SK-N-SH (cell line): ENCODE results near the gene ALOX5AP.

Experiments used
- EZH2phosphoT487 ChIP-seq: fragments of 200-600 bp; sonication (generic); IDR thresholded peaks from 2 replicates; pipeline ENCODE4 v1.6.1; 2017; ENCODE audit warnings: low read depth, mixed run types, mild to moderate bottlenecking, antibody characterized with exemption, moderate library complexity, borderline replicate concordance
- FOXM1 ChIP-seq: IDR thresholded peaks from 2 replicates; pipeline ENCODE4 v1.4.0; 2012; ENCODE audit warnings: low read depth, mild to moderate bottlenecking
- TAF1 ChIP-seq: IDR thresholded peaks from 2 replicates; pipeline ENCODE4 v1.6.1; 2012; ENCODE audit warnings: low read depth, mild to moderate bottlenecking, low read length, moderate library complexity, borderline replicate concordance
- TF ChIP-seq, protein P1 (sequence below): fragments of 200-600 bp; sonication (generic); IDR thresholded peaks from 2 replicates; pipeline ENCODE4 v1.6.1; 2017; ENCODE audit warnings: antibody characterized with exemption, mild to moderate bottlenecking, moderate library complexity

DNA sequence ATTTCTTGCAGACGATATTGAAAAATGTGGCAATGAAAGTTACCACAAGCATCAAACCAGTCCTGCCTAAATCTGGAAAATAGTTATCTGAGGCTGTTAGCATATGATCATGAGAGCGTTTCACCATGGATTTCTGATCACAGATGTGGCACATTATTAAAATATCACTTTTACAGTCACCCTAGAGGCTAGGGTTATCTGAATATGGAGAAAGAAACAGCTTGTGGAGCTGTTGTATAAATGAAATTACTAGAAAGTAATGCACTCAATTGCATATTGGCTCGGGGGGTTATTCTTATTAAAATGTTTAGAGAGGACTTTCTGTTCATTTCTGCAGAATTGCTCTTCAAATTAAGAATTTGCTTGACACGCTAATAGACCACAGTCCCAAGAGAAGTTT lies 35.6 kb downstream of the ALOX5AP start:
- TF ChIP-seq TAF1: no peak
- TF ChIP-seq FOXM1: no peak
- no peak for TF ChIP-seq EZH2phosphoT487
- TF ChIP-seq, protein P1, sequence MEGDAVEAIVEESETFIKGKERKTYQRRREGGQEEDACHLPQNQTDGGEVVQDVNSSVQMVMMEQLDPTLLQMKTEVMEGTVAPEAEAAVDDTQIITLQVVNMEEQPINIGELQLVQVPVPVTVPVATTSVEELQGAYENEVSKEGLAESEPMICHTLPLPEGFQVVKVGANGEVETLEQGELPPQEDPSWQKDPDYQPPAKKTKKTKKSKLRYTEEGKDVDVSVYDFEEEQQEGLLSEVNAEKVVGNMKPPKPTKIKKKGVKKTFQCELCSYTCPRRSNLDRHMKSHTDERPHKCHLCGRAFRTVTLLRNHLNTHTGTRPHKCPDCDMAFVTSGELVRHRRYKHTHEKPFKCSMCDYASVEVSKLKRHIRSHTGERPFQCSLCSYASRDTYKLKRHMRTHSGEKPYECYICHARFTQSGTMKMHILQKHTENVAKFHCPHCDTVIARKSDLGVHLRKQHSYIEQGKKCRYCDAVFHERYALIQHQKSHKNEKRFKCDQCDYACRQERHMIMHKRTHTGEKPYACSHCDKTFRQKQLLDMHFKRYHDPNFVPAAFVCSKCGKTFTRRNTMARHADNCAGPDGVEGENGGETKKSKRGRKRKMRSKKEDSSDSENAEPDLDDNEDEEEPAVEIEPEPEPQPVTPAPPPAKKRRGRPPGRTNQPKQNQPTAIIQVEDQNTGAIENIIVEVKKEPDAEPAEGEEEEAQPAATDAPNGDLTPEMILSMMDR: no peak
